Lung microvascular endothelial cell (primary cell): Measurements from ENCODE around the gene QKI. TPM values are rescaled to one million over a fixed set of nuclear protein-coding genes. Genes with fewer than 3 reads are reported as not detected.
"Not testable (repeated sequence)": the region's sequence is repeated elsewhere in the genome, so short reads cannot be mapped to it uniquely, and the experiment has no call there.

ENCODE experiments used
- DNase-seq, 2 donors: peaks; one replicate each; pipeline versions ENCODE4 v3.0.0 to v3.0.0-alpha.2; 2010; ENCODE audit warnings: low read depth in 2 of 2
- total RNA-seq: library from RNA; depleted of rRNA; stranded (reverse); fragments of >200 nt; gene quantifications from 2 replicates; pipeline ENCODE4 v1.2.1, GENCODE V29; 2014

The QKI gene
- total RNA-seq, 1 donor from 2014 or later: 177 TPM

DNA sequence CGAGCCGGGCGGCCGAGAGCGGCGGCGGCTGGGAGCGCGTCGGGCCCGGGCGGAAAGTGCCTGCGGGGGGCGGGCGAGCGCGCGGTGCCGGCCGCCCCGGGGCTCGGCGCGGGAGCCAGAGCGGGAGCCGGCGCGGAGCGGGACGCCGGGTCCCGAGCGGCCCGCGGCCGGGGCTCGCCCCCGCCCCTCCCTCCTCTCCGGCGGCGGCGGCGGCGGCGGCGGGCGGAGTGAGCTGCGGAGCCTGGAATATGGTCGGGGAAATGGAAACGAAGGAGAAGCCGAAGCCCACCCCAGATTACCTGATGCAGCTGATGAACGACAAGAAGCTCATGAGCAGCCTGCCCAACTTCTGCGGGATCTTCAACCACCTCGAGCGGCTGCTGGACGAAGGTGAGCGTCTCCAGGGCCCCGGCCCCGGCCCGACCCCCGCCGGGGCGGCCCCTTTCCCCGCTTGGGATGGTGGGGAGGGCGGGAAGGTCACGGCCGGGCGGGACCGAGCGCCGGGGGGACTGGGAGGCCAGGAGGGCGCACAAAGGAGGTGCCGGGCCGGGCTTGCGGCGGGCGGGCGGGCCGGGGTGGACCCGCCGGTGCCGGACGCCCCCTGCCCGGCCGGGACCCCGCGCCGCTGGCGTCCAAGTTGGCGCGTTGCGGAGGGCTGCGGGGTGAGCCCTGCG lies 565 bp downstream of the QKI start:
- DNase-seq: peak in 1 of 2 donors; percentile 24

DNA sequence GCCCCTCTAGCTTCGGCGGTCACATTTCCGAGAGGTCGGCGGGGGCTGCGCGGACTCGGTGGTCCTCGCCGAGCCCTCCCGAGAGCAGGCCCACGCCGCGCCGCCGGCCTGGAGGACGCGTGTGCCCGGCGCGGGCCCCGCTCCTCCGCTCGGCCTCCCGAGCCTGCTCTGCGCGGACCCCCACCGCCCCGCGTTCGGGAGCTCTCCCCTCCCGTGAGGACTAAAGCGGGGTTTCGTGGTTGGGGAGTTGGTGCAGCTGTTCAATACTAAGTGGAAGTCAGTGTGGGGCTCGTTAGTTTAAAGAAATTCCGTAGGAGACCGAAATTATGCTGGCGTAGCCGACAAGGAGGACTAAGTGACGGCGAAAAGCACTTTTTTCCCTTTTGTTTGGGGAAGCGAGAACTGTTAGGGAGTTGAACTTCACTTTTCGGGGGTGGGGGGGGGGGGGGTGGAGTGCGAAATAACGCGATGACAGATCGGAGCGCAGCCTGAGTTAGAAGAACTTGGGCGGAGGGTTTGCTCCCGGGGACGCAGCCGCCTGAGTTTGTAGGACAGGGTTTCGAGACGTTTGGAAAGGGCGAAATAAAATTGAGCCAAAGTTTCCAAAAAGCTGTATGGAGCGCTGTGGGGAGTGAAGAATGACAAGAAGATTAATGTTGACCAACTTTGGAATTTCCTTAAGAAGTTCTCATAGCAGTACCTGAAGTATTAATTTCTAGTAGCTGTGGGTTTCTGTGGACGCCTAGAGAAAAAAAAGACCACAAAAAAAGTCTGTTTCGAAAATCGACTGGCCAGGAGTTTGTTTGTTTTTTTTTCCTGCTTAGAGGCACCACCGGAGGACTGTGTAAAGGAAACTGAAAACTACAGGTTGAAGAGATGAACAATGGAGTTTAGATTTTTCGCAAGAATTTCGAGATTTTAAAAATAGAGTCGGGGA lies 1.4 kb downstream of the QKI start:
- peak; percentile 71 to 72 for DNase-seq

DNA sequence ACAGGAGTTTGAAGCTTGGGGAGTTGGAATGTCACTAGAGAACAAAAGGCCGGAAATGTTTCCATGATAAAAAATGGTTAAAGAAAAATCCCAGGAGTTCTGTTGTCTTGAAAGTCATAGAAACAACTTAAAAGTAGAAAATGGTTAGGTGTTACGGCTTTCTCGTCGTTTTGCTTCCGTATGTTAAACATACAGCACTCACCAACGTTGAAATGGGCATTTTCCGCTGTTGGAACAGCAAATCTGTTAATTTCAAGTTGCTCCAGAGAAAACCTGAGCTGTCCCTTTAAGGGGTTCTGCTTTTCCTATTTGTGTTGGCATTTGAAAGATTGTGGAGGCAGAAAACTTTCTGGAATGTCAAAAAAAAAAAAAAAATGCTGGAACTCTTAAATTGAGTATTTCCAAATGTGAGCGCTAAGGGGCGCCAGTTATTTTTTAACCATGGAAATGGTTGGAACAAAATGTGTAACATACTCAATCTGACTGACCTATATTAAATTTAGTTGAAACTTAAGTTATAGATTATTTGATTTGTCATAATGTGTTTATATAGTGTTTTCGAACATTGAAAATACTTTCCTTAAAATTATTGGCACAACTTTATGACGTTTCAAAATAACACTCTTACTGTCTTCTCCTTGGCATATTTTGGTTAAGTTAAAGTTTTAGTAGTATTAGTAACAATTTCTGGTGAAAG lies 2.2 kb downstream of the QKI start:
- peak; percentile 84 to 91 for DNase-seq

DNA sequence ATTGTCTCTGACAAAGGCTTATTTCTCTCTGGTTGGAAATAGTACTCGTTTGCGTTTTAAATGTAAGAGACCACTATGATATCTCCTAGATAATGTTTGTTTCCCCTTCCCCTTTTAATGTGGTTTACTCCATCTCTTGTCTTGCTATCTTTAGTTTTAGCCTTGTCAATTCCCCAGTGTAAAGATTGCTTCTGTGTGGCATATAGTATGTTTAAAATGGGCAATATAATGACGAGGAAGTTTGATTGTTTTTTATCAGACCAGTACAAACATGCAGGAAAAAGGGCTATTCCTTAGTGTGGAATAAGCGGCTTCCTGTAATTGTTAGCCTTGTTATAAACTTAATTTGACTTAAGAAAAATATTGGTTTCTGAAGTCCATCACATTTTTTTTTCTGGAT lies 3.1 kb downstream of the QKI start:
- peak; percentile 42 to 66 for DNase-seq

DNA sequence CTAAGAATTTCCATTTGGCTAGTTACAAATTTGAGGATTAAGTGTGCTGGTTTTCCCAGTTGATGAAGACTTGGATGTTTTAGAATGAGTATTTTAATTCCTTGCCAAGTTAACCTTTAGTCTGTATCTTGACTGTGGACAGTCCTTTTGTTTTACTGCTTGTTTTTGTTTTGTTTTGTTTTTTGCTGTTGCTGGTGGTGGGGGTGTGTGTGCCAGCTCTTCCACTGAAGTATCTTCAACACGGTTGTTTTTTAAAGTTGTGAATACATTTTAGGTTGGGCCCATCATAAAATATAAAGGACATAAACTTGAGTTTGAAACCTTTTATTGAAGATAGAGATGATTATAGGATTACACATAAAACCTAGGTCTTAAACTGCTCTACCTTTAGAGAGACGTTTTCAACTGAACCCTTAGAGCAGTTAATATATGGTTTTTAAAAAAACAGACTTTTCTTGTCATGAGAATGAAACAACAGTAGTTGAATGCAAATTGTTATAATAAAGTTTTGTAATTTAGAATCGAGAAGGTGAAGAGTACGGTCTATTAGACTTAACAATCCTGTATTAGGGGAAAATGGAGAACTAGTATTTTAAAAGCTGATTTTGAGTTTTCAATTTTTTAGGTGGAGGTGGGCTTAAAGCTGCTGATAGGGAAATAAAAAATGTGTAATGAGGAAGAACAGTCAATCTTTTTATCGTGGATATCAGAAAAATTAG lies 4.0 kb downstream of the QKI start:
- DNase-seq: peak; percentile 25 to 40

DNA sequence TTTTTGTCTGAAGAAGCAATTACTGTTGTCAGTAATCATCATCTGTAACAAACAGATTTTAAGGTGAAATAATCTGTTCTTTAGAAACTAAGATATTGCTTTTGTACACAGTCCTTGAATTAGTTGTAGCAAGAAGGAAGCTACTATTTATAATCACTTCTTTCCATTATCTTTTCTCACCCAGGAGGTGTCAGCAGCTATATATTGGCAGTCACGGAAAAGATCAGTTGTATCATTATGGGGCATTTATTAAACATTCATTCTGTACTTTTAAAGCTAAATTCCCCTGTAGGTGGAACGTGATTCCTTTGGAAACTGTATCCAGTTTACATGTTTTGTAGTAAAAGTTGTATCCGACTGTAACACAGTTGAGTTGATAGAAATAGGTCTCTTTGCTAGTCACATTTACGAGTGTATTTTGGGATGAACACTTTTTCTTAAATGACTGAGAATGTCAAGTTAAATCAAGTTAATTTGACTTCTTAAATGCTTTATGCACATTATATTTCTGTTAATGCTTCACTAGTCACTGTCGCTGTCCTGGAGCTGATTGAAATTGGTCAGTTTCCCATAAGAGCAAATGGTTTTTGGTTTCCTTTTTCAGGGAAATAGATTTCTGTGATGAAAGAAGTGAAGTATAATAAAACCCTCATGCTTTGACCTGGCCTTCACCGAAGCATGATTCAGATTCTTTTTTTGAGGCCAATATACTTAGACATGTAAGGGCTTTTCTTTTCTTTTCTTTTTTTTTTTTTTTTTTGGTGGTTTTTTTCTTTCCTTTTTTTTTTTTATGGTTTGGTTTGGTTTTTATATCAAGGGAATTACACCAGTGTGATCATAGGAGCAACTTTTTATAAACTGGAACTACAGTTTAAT lies 5.1 kb downstream of the QKI start:
- peak; percentile 52 to 62 for DNase-seq

DNA sequence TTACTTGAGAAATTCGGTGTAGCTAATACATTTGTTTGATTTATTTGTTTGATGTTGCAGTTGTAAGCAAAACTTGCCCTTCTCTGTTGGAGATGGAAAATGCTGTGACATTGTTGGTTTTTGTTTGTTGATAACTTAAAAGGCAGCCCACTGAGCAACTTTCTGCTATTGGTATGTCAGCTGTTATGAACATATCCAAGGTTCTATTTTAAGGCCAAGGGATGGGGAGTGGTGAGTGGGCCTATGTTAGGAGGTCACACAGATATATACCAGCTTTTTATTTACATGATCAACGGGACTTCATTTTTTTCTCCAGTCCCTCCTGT lies 5.7 kb downstream of the QKI start:
- DNase-seq: peak in 1 of 2 donors; percentile 23

DNA sequence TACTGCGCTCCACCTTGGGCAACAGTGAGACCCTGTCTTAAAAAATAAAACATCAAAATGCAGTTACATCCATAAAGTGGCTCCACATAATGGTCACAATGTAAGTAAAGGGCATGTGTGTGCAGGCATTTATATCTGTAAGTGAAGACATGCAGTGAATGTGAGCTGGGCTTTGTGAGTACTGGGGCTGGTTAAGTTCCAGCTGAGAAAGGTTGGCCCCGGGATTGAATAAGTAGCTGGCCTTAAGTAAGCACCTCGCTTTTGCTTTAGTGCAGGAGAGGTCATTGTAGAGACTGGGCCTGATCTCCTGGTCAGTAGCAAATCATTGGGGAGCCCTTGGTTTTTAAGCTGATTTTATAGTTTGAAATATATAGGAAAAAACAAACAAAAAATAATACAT lies 8.0 kb downstream of the QKI start:
- no peak for DNase-seq

DNA sequence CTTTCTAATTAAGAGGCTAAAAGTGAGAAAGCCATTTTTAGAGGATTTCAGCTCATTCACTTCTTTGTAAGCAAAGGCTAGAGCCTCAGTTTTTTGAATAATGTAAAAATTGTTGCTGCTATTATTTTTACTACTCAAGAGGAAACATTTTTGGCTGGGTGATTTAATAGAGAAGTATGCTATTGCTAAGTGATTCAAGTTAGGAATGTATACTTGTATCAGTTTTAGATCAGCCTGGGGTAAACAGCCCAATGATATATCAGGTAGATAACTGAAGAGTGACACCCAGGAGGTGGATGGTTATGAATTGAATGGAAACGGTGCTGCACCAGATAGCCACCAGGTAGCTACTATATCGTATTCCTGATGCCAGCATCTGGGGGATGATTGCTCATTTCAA lies 9.2 kb downstream of the QKI start:
- no peak for DNase-seq

DNA sequence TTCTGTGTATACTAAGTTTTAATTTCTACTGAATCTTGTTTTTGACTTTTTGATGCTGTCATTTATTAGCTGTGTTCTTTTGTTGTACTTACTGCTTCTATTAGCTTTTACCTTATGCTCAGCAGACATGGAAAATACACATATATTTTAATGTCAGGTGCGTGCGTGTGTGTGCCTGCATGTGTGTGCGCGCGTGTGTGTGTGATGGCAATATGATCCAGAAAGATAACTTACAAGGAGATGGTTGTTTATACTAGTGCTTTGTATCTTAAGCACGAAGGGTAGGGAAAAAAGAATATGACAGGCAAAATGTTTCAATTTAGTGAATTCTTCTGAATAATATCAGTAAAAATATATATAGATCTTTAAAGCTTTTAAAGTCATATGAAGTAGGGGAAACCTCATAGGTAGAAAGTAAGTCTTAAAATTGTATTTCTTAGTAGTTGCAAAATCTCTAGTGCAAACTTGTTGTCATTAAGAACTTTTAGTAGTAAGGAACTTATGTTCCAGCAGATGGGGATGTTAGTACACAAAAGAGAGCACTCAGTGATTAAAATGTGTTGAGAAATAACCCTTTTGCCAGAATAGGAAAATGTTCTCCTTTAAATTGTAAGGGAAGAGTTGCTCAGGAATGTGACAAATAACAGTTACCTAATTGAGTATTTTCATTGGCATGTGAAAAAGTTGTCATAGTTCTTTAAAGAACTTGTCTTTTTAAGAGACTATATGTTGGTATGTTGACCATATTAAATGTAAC lies 13.2 kb downstream of the QKI start:
- DNase-seq: peak; percentile 70 to 74

DNA sequence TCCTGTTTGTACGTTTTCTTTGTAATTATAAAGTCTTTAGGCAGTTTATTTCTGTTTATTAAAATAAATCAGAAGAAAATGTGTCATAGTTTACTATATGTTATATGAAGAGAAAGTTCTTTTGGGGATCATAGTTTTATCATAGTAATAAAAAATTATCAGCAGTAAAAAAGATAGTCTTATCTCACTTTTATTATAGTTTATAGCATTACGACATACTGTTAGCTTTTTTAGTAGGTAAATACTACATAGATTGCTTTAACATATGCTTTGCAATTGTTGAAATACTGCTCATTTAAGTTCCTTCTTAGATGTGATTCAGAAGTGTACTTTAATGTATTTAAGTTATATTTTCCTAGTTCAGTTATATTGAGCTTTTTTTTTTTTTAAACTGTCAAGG lies 13.9 kb downstream of the QKI start:
- DNase-seq: no peak

DNA sequence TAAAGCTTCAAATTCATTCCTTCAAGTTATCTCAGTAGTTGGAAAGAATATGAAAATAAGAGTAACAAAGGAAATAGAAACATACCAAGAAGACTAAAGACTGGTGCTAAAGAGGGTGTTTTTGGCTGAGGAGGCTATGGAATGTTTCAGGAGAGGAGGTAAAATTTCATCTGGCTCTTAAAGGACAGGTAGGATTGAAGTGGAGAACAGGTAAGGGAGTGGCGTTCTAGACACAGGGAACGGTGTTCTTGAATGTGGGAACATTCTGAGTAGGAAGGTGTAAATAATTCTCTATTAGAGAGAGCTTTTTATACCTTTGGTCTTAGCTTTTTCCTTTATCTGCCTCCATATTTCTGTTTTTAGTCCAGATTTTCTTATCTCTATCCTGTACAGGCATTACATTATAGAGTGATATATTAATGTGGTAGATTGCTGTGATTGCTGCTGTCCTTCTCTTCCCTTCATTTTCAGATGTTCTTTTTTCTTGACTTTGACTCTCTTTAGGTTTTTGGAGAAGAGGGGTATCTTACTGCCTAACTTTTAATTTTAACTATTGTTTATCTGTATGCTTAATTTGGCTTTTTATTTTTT lies 15.4 kb downstream of the QKI start:
- DNase-seq: no peak

DNA sequence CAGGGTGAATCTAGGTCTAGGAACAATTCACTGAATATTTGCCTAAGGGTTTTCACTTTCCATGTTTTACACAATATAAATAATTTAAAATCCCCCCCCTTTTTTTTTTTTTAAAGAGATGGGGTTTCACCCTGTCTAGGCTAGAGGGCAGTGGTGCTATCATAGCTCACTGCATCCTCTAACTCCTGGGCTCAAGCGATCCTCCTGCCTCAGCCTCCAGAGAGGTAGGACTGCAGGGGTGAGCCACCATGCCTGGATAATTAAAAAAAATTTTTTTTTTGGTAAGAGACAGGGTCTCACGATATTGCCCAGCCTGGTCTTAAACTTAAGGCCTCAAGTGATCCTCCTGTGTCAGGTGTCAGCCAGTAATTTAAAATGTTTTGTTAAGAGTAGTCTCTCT lies 17.8 kb downstream of the QKI start:
- DNase-seq: no peak

DNA sequence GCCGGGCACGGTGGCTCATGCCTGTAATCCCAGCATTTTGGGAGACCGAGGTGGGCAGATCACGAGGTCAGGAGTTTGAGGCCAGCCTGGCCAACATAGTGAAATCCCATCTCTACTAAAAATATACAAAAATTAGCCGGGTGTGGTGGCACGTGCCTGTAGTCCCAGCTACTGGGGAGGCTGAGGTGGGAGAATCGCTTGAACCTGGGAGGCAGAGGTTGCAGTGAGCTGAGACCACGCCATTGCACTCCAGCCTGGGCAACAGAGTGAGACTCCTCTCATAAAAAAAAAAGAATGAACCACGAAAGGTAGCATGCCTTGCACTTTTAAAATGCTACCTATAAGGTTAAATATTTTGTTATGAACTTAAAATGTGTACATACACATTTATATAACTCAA lies 19.0 kb downstream of the QKI start:
- not testable (repeated sequence) for DNase-seq

DNA sequence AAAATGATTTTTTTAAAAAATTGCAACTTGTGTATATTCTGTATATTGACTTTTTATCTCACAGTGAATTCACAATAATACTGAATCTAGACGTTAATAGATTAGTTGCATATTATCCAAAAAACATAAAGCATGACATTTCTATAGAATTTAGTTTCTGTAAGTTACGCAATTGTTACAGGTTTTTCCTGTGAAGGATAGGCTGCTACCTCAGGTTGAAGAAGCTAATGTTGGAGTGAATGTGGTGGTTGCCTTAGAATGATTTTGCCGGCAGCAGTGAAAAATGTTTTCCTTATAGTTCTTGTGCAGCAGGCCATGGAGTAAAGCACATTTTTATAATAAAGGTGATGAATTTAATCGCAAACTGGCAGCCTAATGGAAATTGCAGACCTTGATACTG lies 20.5 kb downstream of the QKI start:
- no peak for DNase-seq

DNA sequence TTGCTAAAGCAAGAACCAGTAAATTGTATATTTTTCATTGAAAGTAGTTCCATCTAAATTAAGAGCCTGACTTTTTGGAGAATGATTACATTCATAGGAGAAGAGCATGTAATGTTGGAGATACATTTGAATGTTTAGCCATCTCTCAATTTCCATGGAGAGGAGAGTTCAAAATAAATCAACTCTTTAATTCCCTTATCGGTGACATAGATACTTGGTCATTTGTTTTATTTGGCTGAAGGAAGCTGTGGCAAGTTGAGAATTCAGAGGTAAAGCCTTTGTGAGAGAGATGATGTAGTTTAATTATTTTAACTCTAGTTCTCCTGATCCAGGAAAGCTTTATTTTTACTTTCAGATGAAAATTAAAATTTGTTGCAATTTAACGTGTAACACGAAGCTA lies 22.3 kb downstream of the QKI start:
- DNase-seq: peak in 1 of 2 donors; percentile 19

DNA sequence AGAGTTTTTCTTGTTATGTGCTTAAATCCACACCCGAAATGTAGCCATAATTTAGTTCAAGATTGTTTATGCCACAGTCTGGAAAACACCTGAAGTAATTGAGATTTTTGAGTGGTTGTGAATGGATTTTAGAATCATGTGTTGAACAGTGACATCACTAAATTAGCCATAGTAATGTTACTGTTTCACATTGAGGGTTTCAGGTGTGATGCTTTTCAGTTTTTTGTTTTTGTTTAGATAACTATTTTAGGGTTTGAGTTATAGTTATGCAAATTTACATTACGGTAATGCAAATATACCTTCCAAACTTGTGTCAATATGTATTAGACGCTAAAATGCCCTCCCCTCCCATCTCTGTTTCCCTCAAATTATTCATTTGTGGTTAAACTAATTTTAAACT lies 22.9 kb downstream of the QKI start:
- DNase-seq: no peak

DNA sequence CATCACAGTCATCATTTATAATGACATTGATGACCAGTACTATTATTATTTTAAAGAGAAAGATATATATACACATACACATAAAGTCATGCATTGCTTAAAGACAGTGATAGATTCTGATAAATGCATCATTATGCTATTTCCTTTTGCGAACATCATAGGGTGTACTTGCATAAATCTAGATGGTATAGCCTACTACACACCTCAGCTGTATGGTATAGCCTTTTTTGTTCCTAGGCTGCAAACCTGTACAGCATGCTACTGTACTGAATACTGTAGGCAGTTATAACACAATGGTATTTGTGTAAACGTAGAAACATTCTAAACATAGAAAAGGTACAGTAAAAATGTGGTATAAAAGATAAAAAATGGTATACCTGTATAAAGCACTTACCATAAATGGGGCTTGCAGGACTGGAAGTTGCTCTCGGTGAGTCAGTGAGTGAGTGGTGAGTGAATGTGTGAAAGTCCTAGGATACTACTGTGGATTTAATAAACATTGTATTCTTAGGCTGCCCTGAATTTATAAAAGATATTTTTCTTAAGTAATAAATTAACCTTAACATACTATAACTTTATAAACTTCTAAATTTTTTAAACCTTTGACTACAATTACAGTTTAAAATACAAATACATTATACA lies 23.9 kb downstream of the QKI start:
- no peak for DNase-seq

DNA sequence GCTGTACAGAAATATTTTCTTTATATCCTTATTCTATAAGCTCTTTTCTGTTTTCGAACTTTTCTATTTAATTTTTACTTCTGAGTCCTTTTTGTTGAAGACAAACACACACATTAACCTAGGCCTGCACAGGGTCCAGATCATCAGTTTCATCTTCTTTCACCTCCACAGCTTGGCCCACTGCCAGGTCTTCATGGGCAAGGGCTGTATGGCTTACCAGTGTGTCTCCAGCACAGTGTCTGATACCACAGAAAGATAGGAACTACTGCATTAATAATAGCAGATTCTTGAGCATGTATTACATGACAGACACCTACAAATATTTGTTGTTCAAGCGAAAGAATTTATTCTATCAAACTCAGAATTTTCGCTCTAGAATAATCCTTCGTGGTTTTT lies 24.4 kb downstream of the QKI start:
- DNase-seq: peak in 1 of 2 donors; percentile 23
